Medulla oblongata (tissue), 1 donor: ENCODE results near the gene KRTAP5-7.
"Not testable (repeated sequence)": the region's sequence is repeated elsewhere in the genome, so short reads cannot be mapped to it uniquely, and the experiment has no call there.

ENCODE experiments used
- DNase-seq: peaks from one replicate; pipeline ENCODE4 v3.0.0-alpha.2; 2015; ENCODE audit errors: extremely low spot score

The KRTAP5-7 gene

GRCh38 chr11:71558996-71559395 is 31.9 kb downstream of the KRTAP5-7 start:
- DNase-seq: peak; percentile 73

GRCh38 chr11:71562120-71562519 is 35.1 kb downstream of the KRTAP5-7 start:
- no peak for DNase-seq

GRCh38 chr11:71563406-71563805 is 36.3 kb downstream of the KRTAP5-7 start:
- DNase-seq: peak; percentile 45

GRCh38 chr11:71564430-71564829 is 37.4 kb downstream of the KRTAP5-7 start:
- DNase-seq: no peak

- DNase-seq: no peak
Observed at GRCh38 chr11:71565263-71565662, 38.2 kb downstream of the KRTAP5-7 start, which contains the start of gene KRTAP5-10. Gene KRTAP5-10, plus strand, starts transcription at chr11:71565563. Its CDS starts 25 bp downstream, at chr11:71565588.

- no peak for DNase-seq
Observed at GRCh38 chr11:71566081-71566620, 39.1 kb downstream of the KRTAP5-7 start.

- DNase-seq: not testable (repeated sequence)
Observed at GRCh38 chr11:71566626-71567599, 39.8 kb downstream of the KRTAP5-7 start.

GRCh38 chr11:71567633-71568032 is 40.6 kb downstream of the KRTAP5-7 start:
- DNase-seq: not testable (repeated sequence)

GRCh38 chr11:71568704-71569349 is 41.8 kb downstream of the KRTAP5-7 start:
- no peak for DNase-seq

- not testable (repeated sequence) for DNase-seq
Observed at GRCh38 chr11:71571101-71571850, 44.2 kb downstream of the KRTAP5-7 start.

GRCh38 chr11:71572811-71573210 is 45.7 kb downstream of the KRTAP5-7 start:
- no peak for DNase-seq

- DNase-seq: no peak
Observed at GRCh38 chr11:71574418-71574817, 47.4 kb downstream of the KRTAP5-7 start.

- no peak for DNase-seq
Observed at GRCh38 chr11:71575723-71576424, 48.8 kb downstream of the KRTAP5-7 start.

GRCh38 chr11:71576688-71577465 is 49.8 kb downstream of the KRTAP5-7 start:
- DNase-seq: not testable (repeated sequence)

GRCh38 chr11:71577469-71578004 is 50.5 kb downstream of the KRTAP5-7 start:
- no peak for DNase-seq
